ENCODE measurements around the gene SLC1A7.

Gene SLC1A7

GRCh38 chr1:53075206-53075605 lies 67.2 kb downstream of the SLC1A7 start:
- ChIA-PET CTCF (no interaction called here), POLR2A (interaction anchor here (1.5 kb wide), 1 partner anchor 121 kb away, joined by 3 read pairs; the partner anchor contains the start of gene CPT2)
- TF ChIP-seq TARDBP (IDR thresholded peaks at IDR 0.05) = no peak
- TF ChIP-seq NFRKB (IDR thresholded peaks at IDR 0.05) = no peak
- TF ChIP-seq, protein P1, sequence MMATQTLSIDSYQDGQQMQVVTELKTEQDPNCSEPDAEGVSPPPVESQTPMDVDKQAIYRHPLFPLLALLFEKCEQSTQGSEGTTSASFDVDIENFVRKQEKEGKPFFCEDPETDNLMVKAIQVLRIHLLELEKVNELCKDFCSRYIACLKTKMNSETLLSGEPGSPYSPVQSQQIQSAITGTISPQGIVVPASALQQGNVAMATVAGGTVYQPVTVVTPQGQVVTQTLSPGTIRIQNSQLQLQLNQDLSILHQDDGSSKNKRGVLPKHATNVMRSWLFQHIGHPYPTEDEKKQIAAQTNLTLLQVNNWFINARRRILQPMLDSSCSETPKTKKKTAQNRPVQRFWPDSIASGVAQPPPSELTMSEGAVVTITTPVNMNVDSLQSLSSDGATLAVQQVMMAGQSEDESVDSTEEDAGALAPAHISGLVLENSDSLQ (IDR thresholded peaks at IDR 0.05) = no peak
- TF ChIP-seq L3MBTL2 (conservative IDR thresholded peaks at IDR 0.05) = no peak
- TF ChIP-seq HDGF (IDR thresholded peaks at IDR 0.05; ENCODE audit: borderline replicate concordance) = no peak
- no peak for TF ChIP-seq ELF4 (IDR thresholded peaks at IDR 0.05)
- TF ChIP-seq BHLHE40 (IDR thresholded peaks at IDR 0.05; ENCODE audit: borderline replicate concordance) = no peak
- TF ChIP-seq SP1 (IDR thresholded peaks at IDR 0.05) = no peak
- no peak for TF ChIP-seq FOXK2 (IDR thresholded peaks at IDR 0.05)
- no peak for TF ChIP-seq CTBP1 (IDR thresholded peaks at IDR 0.05; ENCODE audit: borderline replicate concordance)
- TF ChIP-seq ZNF384 (IDR thresholded peaks at IDR 0.05) = no peak
- no peak for TF ChIP-seq FOXA1 (IDR thresholded peaks at IDR 0.05)
- TF ChIP-seq ARNT (IDR thresholded peaks at IDR 0.05) = no peak
- no peak for TF ChIP-seq SUZ12 (IDR thresholded peaks at IDR 0.05)
- no peak for TF ChIP-seq LEF1 (IDR thresholded peaks at IDR 0.05; ENCODE audit: borderline replicate concordance)
- no peak for TF ChIP-seq FOXM1 (IDR thresholded peaks at IDR 0.05; ENCODE audit: borderline replicate concordance)
- no peak for DNase-seq (ENCODE audit: extremely low spot score)

DNA sequence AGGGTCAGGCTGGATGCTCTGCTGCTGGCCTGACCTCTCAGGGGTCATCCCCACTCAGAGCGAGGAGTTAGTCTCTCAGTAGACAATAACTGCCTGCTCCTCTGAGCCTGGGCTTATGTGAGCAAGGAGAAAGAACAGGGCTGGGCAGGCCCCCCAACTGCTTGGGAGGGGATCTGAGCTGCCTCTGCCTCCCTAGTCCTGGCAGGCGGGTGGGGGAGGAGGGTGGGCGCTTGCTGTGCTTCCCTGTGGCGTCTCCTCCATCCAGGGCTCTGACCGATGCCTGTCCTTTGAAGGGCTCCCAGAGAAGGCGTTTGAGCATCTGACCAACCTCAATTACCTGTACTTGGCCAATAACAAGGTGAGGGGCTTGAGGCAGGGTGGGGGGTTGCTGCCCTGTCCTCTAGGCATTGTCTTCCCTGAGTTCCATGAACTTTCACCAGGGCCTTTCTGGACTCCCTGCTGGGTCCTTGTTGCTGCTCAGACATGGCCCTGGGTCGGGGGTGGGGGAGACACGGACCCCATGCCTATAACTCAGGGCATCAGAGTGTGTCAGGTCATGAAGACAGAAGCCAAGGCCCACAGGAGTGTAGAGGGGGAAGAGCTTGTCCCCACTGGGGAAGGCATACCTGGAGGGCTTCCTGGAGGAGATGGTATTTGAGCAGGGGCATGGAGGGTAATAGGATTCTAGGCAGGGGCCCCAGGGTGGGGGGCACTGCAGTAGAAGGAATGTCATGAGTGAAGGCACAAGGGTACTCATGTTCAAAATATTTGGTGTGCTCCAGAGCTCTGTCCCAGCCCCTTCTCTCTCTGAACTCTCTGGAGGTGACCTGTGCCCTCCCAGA lies 67.9 kb downstream of the SLC1A7 start:
- CTCF ChIA-PET = no interaction called here
- TF ChIP-seq FOXM1 (IDR thresholded peaks at IDR 0.05; ENCODE audit: borderline replicate concordance) (no peak), LEF1 (IDR thresholded peaks at IDR 0.05; ENCODE audit: borderline replicate concordance) (no peak), SP1 (IDR thresholded peaks at IDR 0.05) (no peak), HDGF (IDR thresholded peaks at IDR 0.05; ENCODE audit: borderline replicate concordance) (no peak)
- TF ChIP-seq, protein P1 (IDR thresholded peaks at IDR 0.05) = no peak
- POLR2A ChIA-PET = interaction anchor here (0.6 kb wide), 1 partner anchor 193 kb away, joined by 3 read pairs; no protein-coding TSS in a partner anchor
- DNase-seq (ENCODE audit: extremely low spot score) = no peak

DNA sequence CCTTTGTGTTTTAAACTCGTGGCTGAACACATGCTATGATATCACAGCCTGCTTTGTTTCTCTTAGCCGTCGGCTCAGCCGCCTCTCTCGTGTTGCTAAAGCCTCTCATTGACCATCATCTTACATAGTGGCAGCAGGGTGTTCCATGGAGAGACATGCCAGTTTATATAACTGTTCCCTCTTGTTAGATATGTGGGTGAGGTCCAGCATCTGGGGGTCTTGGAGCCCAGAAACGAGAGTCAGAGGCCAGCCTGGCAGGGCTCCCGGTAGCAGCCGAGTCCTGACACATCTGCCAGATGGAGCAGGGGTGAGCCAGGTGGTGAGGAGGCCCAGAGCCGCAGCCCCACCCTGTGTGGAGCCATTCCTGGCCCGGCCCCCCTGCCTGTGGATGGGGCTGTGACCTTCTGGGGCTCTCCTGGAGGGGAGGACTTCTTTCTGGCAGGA lies 68.5 kb downstream of the SLC1A7 start:
- ChIA-PET CTCF (no interaction called here), POLR2A (no interaction called here)
- DNase-seq (ENCODE audit: extremely low spot score) = no peak
- no peak for TF ChIP-seq SP1 (IDR thresholded peaks at IDR 0.05)
- no peak for TF ChIP-seq NFRKB (IDR thresholded peaks at IDR 0.05)
- TF ChIP-seq ZNF384 (IDR thresholded peaks at IDR 0.05) = no peak
- no peak for TF ChIP-seq FOXK2 (IDR thresholded peaks at IDR 0.05)
- no peak for TF ChIP-seq TARDBP (IDR thresholded peaks at IDR 0.05)

DNA sequence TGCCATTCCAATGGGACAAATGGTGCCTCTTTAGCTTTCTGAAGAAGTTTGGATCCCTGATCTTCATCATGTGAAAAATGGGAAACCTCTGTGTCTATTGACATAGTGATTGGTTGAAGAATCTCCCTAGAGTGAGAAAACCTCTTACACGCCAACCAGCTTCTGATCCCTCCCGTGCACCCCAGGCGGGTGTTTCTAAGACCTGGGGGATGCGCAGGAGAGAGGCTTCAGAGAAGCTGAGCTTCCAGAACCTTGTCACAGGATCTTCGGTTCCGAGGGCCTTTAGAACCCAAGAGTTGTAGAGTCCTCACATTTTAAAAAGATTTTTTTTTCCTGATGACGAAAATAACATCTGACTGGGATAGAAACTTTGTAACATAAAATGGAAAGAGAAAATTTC lies 69.2 kb downstream of the SLC1A7 start:
- TF ChIP-seq, protein P1 (IDR thresholded peaks at IDR 0.05) = no peak
- no peak for TF ChIP-seq L3MBTL2 (conservative IDR thresholded peaks at IDR 0.05)
- DNase-seq (ENCODE audit: extremely low spot score) = no peak
- ChIA-PET CTCF (no interaction called here), POLR2A (no interaction called here)

GRCh38 chr1:53071915-53072314 lies 70.5 kb downstream of the SLC1A7 start:
- DNase-seq (ENCODE audit: extremely low spot score) = no peak
- CTCF ChIA-PET = no interaction called here
- TF ChIP-seq, protein P1 (IDR thresholded peaks at IDR 0.05) = no peak
- TF ChIP-seq ZNF384 (IDR thresholded peaks at IDR 0.05) (no peak), FOXA1 (IDR thresholded peaks at IDR 0.05) (no peak), TARDBP (IDR thresholded peaks at IDR 0.05) (no peak), NFRKB (IDR thresholded peaks at IDR 0.05) (no peak), SP1 (IDR thresholded peaks at IDR 0.05) (no peak)
- POLR2A ChIA-PET = no interaction called here

- POLR2A ChIA-PET = no interaction called here
- TF ChIP-seq, protein P1 (IDR thresholded peaks at IDR 0.05) = no peak
- no peak for TF ChIP-seq FOXM1 (IDR thresholded peaks at IDR 0.05; ENCODE audit: borderline replicate concordance)
- no peak for TF ChIP-seq SUZ12 (IDR thresholded peaks at IDR 0.05)
- TF ChIP-seq FOXK2 (IDR thresholded peaks at IDR 0.05) = no peak
- no peak for TF ChIP-seq CTBP1 (IDR thresholded peaks at IDR 0.05; ENCODE audit: borderline replicate concordance)
- TF ChIP-seq HDGF (IDR thresholded peaks at IDR 0.05; ENCODE audit: borderline replicate concordance) = no peak
- no peak for TF ChIP-seq LEF1 (IDR thresholded peaks at IDR 0.05; ENCODE audit: borderline replicate concordance)
- TF ChIP-seq FOXA1 (IDR thresholded peaks at IDR 0.05) = no peak
- TF ChIP-seq SP1 (IDR thresholded peaks at IDR 0.05) = no peak
- no peak for TF ChIP-seq TARDBP (IDR thresholded peaks at IDR 0.05)
- no peak for TF ChIP-seq ARNT (IDR thresholded peaks at IDR 0.05)
- TF ChIP-seq NFRKB (IDR thresholded peaks at IDR 0.05) = no peak
- no peak for TF ChIP-seq L3MBTL2 (conservative IDR thresholded peaks at IDR 0.05)
- no peak for TF ChIP-seq ZNF384 (IDR thresholded peaks at IDR 0.05)
- no peak for TF ChIP-seq BHLHE40 (IDR thresholded peaks at IDR 0.05; ENCODE audit: borderline replicate concordance)
- DNase-seq (ENCODE audit: extremely low spot score) = no peak
- CTCF ChIA-PET = no interaction called here
Observed at GRCh38 chr1:53071167-53071865, 71.1 kb downstream of the SLC1A7 start.

All from HEK293T (cell line).